Astrocyte (in vitro differentiated cells and primary cell): ENCODE data around the gene DOK5. TPM values are rescaled to one million over a fixed set of nuclear protein-coding genes. Genes with fewer than 3 reads are reported as not detected.

Experiments
- DNase-seq: peaks from one replicate; pipeline ENCODE4 v3.0.0-alpha.2; 2010; ENCODE audit warnings: low read depth
- FAIRE-seq: peaks from 2 replicates; lab custom pipeline; 2011; peaks lifted over from hg19 to GRCh38; lab: Jason Lieb, UNC
- H2AFZ ChIP-seq: 2 replicates; pipeline ENCODE4 v1.6.0; 2012; ENCODE audit warnings: low read depth, low read length, inconsistent platforms
- H3K27ac ChIP-seq: 2 replicates; pipeline ENCODE4 v1.5.1; 2011; ENCODE audit warnings: low read depth, low read length, inconsistent platforms
- H3K27me3 ChIP-seq: 2 replicates; pipeline ENCODE4 v1.6.0; 2011; ENCODE audit warnings: low read length, inconsistent platforms; ENCODE audit not compliant: insufficient read depth
- H3K36me3 ChIP-seq: 2 replicates; pipeline ENCODE4 v1.5.1; 2011; ENCODE audit warnings: low read length, inconsistent platforms; ENCODE audit not compliant: insufficient read depth
- H3K4me1 ChIP-seq: 2 replicates; pipeline ENCODE4 v1.5.1; 2011; ENCODE audit warnings: low read length, inconsistent platforms; ENCODE audit not compliant: insufficient read depth
- H3K4me2 ChIP-seq: 2 replicates; pipeline ENCODE4 v1.6.0; 2012; ENCODE audit warnings: low read length, inconsistent platforms
- H3K4me3 ChIP-seq: 2 replicates; pipeline ENCODE4 v1.5.1; 2011; ENCODE audit warnings: low read depth, mild to moderate bottlenecking, low read length, inconsistent platforms; ENCODE audit not compliant: insufficient read depth
- H3K79me2 ChIP-seq: 2 replicates; pipeline ENCODE4 v1.6.0; 2012; ENCODE audit warnings: mild to moderate bottlenecking, low read length, inconsistent platforms; ENCODE audit not compliant: insufficient read depth
- H3K9ac ChIP-seq: 2 replicates; pipeline ENCODE4 v1.6.0; 2012; ENCODE audit warnings: mild to moderate bottlenecking, low read length, inconsistent platforms
- H3K9me3 ChIP-seq: 2 replicates; pipeline ENCODE4 v1.5.1; 2012; ENCODE audit warnings: low read depth, mild to moderate bottlenecking, low read length, inconsistent platforms; ENCODE audit not compliant: insufficient read depth
- H4K20me1 ChIP-seq: 2 replicates; pipeline ENCODE4 v1.6.0; 2012; ENCODE audit warnings: low read length, inconsistent platforms; ENCODE audit not compliant: insufficient read depth
- H3K27ac Mint-ChIP-seq: one replicate; pipeline ENCODE4 v1.8.0; 2021; ENCODE audit warnings: mild to moderate bottlenecking, mixed read lengths; ENCODE audit not compliant: unreplicated experiment
- H3K27me3 Mint-ChIP-seq: one replicate; pipeline ENCODE4 v1.8.0; 2021; ENCODE audit warnings: low read depth, mixed read lengths; ENCODE audit not compliant: unreplicated experiment
- H3K36me3 Mint-ChIP-seq: one replicate; pipeline ENCODE4 v1.8.0; 2021; ENCODE audit warnings: low read depth, mixed read lengths; ENCODE audit not compliant: unreplicated experiment
- H3K4me1 Mint-ChIP-seq: one replicate; pipeline ENCODE4 v1.8.0; 2021; ENCODE audit warnings: low read depth, mixed read lengths; ENCODE audit not compliant: unreplicated experiment
- H3K4me3 Mint-ChIP-seq: one replicate; pipeline ENCODE4 v1.8.0; 2021; ENCODE audit warnings: mild to moderate bottlenecking, moderate library complexity, mixed read lengths; ENCODE audit not compliant: unreplicated experiment
- H3K9me3 Mint-ChIP-seq: one replicate; pipeline ENCODE4 v1.8.0; 2021; ENCODE audit warnings: mild to moderate bottlenecking, mixed read lengths; ENCODE audit not compliant: unreplicated experiment
- CTCF ChIP-seq: IDR thresholded peaks from 2 replicates; pipeline ENCODE4 v1.5.1; 2011; ENCODE audit warnings: low read depth, mild to moderate bottlenecking, inconsistent platforms, low read length, moderate library complexity; ENCODE audit not compliant: insufficient read depth
- EZH2 ChIP-seq: IDR thresholded peaks from 2 replicates; pipeline ENCODE4 v1.6.1; 2012; ENCODE audit warnings: mild to moderate bottlenecking, low read length, inconsistent platforms; ENCODE audit not compliant: insufficient read depth
- total RNA-seq: library from RNA; stranded (reverse); gene quantifications from 2 replicates; pipeline ENCODE4 v1.2.1, GENCODE V29; 2021

DOK5 gene
- total RNA-seq, 1 donor from 2014 or later, result 1.2 TPM

- no peaks in the 10 kb centered on the region for H3K4me1 Mint-ChIP-seq
- Histone ChIP-seq H4K20me1 (no peaks in the 10 kb centered on the region), H3K4me1 (no peaks in the 10 kb centered on the region), H3K79me2 (no peaks in the 10 kb centered on the region), H3K27me3 (no peaks in the 10 kb centered on the region), H3K4me3 (no peak overlapping the region), H3K4me2 (no peak overlapping the region), H2AFZ (no peak overlapping the region), H3K9me3 (no peaks in the 10 kb centered on the region), H3K36me3 (no peaks in the 10 kb centered on the region), H3K27ac (no peak overlapping the region), H3K9ac (no peak overlapping the region)
- H3K36me3 Mint-ChIP-seq, result no peaks in the 10 kb centered on the region
- no peak overlapping the region for H3K4me3 Mint-ChIP-seq
- TF ChIP-seq CTCF (no peak), EZH2 (no peak)
- DNase-seq, result no peak
- no peaks in the 10 kb centered on the region for H3K27me3 Mint-ChIP-seq
- no peaks in the 10 kb centered on the region for H3K9me3 Mint-ChIP-seq
- FAIRE-seq, result no peak
- no peak overlapping the region for H3K27ac Mint-ChIP-seq
Measured at GRCh38 chr20:54577637-54578036, 102.2 kb downstream of the DOK5 start.

GRCh38 chr20:54585217-54585616 is 109.8 kb downstream of the DOK5 start:
- Histone ChIP-seq H4K20me1 (no peaks in the 10 kb centered on the region), H3K4me3 (no peak overlapping the region), H3K4me2 (no peak overlapping the region), H3K36me3 (no peaks in the 10 kb centered on the region), H2AFZ (no peak overlapping the region), H3K4me1 (no peaks in the 10 kb centered on the region), H3K9me3 (no peaks in the 10 kb centered on the region), H3K27ac (no peak overlapping the region), H3K27me3 (no peaks in the 10 kb centered on the region), H3K79me2 (no peaks in the 10 kb centered on the region), H3K9ac (no peak overlapping the region)
- FAIRE-seq (no peak), DNase-seq (no peak)
- Mint-ChIP-seq H3K27ac (no peak overlapping the region), H3K36me3 (no peaks in the 10 kb centered on the region), H3K4me3 (no peak overlapping the region), H3K4me1 (no peaks in the 10 kb centered on the region), H3K27me3 (no peaks in the 10 kb centered on the region), H3K9me3 (peaks cover 2% of the 10 kb centered on the region)
- TF ChIP-seq EZH2, result no peak
- TF ChIP-seq CTCF, result no peak

GRCh38 chr20:54587408-54587807 is 112.0 kb downstream of the DOK5 start:
- Mint-ChIP-seq H3K27ac (no peak overlapping the region), H3K27me3 (no peaks in the 10 kb centered on the region), H3K4me3 (no peak overlapping the region), H3K36me3 (no peaks in the 10 kb centered on the region), H3K4me1 (no peaks in the 10 kb centered on the region), H3K9me3 (peaks cover 2% of the 10 kb centered on the region)
- no peak overlapping the region for H3K9ac ChIP-seq
- no peaks in the 10 kb centered on the region for H3K79me2 ChIP-seq
- no peak overlapping the region for H3K4me3 ChIP-seq
- H3K4me1 ChIP-seq, result no peaks in the 10 kb centered on the region
- no peaks in the 10 kb centered on the region for H3K36me3 ChIP-seq
- no peak overlapping the region for H3K4me2 ChIP-seq
- no peaks in the 10 kb centered on the region for H4K20me1 ChIP-seq
- no peaks in the 10 kb centered on the region for H3K9me3 ChIP-seq
- H2AFZ ChIP-seq, result no peak overlapping the region
- H3K27ac ChIP-seq, result no peak overlapping the region
- TF ChIP-seq CTCF (no peak), EZH2 (no peak)
- no peak for FAIRE-seq
- no peaks in the 10 kb centered on the region for H3K27me3 ChIP-seq
- no peak for DNase-seq
